COLO668 (cell line): Measurements from ENCODE around the gene LRRC8C.

ENCODE experiments used
- DNase-seq: peaks from one replicate; lab custom pipeline; 2025; ENCODE audit not compliant: unreplicated experiment; lab: John Stamatoyannopoulos, UW

The LRRC8C gene

DNA sequence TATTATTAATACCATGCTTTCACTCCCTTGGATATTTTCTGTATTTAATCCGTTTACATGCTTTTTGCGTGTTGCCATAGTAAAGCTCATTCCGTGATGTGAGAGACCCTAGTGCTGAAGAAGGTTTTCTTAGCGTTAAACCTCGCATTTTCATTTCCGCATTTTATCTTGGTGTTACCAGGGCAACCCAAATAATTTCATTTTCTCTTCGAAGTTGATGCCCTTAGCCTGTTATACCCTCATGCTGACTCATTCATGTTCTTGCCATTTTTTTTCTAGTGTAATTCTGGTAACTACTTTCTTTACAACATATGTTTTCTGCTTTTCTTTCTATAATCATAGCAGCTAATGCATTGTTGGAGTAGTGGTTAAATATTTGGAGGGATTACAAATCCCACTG, 37.2 kb downstream of the LRRC8C start:
- no peak for DNase-seq

DNA sequence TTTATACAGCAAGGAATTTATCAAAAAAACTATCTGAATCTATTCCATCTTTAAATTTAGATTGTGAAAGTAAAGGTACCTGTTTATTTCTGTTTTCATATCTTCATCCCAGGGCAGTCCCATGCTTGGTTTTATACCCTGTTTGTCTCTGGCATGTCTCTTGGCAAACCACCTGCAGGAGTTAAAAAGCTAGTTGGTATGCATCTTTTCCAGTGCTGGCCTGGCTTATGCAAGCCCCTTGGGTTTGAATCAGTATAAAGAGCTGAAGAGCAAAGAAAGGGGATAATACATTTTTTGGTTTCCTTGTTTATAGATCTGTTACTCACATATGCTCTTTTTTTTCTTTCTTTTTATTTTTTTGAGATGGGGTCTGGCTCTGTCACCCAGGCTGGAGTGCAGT, 37.8 kb downstream of the LRRC8C start:
- no peak for DNase-seq

- DNase-seq = no peak
Observed at GRCh38 chr1:89671775-89672488, 39.0 kb downstream of the LRRC8C start.

GRCh38 chr1:89672489-89673183, 39.7 kb downstream of the LRRC8C start:
- no peak for DNase-seq

DNA sequence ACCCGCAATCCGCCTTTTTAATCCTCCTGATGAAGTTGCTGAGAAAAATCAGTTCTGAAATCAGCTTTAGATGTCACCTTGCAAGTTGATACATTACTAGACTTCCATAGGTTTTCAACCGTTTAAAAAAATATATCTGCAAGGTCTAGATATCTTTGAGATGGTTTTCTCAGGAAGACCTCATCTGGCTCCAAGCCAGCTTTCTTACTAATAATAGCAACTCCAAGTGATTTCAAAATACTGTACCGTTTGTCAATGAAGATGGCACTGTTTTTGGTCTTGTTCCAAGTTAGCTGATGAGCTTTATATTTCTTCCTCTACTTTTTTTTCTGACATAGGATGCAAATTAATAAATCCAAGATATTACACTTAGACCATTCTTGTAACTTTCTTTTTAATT, 40.3 kb downstream of the LRRC8C start:
- no peak for DNase-seq

GRCh38 chr1:89675677-89676076, 42.8 kb downstream of the LRRC8C start:
- no peak for DNase-seq

GRCh38 chr1:89681045-89681729, 48.3 kb downstream of the LRRC8C start:
- DNase-seq = no peak

DNA sequence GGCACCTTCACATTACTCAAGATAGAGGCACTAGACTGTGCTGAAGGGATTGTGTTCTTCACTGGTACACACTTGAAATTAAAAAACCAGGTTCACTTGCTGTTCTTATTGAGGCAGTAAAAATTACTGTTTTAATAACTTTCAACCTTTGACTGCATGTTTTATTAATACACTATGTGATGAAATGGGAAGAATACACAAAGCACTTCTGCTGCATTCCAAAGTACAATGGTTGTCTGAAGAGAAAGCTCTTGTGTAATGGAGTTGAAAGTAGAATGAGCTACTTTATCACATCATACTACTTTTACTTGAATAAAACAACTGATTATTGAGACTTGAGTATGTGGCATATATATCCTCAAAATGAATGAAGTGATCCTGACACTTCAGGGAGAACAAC, 49.7 kb downstream of the LRRC8C start:
- no peak for DNase-seq

- no peak for DNase-seq
Observed at GRCh38 chr1:89685461-89685860, 52.5 kb downstream of the LRRC8C start.

DNA sequence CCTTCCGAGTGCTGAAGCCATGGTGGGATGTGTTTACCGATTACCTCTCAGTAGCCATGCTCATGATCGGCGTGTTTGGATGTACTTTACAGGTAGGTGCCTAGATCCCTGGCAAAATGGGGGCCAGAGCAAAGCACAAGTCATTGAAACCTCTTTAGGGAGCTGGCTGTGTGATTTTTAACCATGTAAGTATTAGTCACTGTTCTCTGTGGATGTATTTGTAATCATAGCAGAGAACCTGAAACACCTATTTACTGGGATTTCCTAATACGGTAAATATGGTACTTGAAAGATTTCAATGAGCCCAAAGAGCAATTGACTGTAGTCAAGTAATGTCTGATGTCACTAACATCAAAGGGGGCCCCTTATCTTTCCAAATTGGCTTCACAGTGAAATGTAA, 53.6 kb downstream of the LRRC8C start:
- no peak for DNase-seq

- no peak for DNase-seq
Observed at GRCh38 chr1:89687254-89687653, 54.3 kb downstream of the LRRC8C start.

GRCh38 chr1:89688607-89689006, 55.7 kb downstream of the LRRC8C start:
- DNase-seq = no peak

GRCh38 chr1:89689234-89689633, 56.3 kb downstream of the LRRC8C start:
- no peak for DNase-seq

- DNase-seq = no peak
Observed at GRCh38 chr1:89690595-89690994, 57.7 kb downstream of the LRRC8C start.

- no peak for DNase-seq
Observed at GRCh38 chr1:89692601-89693521, 59.9 kb downstream of the LRRC8C start.

GRCh38 chr1:89695847-89696246, 62.9 kb downstream of the LRRC8C start:
- DNase-seq = no peak

- DNase-seq = no peak
Observed at GRCh38 chr1:89697383-89697782, 64.5 kb downstream of the LRRC8C start.

GRCh38 chr1:89698020-89698560, 65.2 kb downstream of the LRRC8C start:
- DNase-seq = no peak

DNA sequence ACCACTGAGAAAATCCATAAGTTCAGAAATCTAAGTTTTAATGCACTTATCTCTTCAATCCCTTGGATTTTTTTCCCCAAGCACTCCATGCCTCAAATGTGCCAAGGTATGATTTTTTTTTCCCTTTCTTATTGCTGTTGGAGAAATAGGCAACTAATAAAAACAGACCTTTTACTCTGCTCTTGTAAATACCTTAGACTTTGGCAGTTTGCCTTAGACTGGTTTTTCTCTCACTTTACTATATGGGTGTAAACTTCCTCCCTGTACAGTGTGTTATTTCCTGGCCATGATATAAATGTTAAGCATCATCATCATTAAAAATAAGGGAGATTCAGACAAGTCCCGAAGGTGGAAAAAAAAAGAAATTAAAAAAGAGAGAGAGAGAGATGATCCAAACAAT, 65.7 kb downstream of the LRRC8C start:
- no peak for DNase-seq

- DNase-seq = no peak
Observed at GRCh38 chr1:89699451-89699986, 66.6 kb downstream of the LRRC8C start.
